GM19240 (cell line): Measurements from ENCODE around the gene CCDC142.
A peak's percentile ranks its signal among the peaks of the same experiment; 100 is the strongest.

Experiments used
- DNase-seq: peaks from one replicate; pipeline ENCODE4 v3.0.0; 2011; ENCODE audit warnings: low spot score; ENCODE audit not compliant: insufficient read length

Gene CCDC142

DNA sequence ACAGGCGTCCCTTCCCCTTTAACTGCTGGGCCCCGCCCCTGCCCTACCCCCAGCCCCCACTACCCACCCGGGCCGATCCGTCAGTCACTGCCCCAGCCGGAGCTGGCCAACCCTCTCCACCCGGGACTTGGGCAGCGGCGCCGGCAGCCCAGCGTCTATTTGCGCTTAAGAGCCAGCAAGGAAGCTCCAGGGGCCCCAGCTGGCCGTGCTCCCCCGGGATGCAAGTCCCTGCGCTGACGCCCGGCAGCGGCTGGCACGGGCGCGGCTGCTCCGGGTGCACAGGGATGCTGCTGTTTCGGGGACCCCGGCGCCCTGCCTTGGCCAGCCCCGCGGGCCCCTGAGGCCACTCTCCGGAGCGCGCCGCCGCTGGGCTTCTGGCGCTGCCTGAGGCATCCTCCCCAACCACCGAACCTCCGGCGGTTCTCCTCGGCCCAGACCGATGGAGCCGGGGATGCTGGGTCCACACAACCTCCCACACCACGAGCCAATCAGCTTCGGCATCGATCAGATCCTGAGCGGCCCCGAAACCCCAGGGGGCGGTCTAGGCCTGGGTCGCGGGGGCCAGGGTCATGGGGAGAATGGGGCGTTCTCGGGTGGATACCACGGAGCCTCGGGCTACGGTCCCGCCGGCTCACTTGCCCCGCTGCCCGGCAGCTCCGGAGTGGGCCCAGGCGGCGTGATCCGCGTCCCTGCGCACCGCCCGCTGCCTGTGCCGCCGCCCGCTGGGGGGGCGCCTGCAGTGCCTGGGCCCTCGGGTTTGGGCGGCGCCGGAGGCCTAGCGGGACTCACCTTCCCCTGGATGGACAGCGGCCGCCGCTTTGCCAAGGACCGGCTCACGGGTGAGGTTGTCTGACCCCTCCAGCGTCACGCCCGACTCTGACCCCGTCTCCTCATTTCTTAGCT, 31.8 kb upstream of the CCDC142 start, which contains the start of gene TLX2:
Gene TLX2 (plus strand): TSS at position 83 of the 903 bp plus-strand sequence. CDS start 357 bp downstream, at position 440.
- DNase-seq, result no peak

DNA sequence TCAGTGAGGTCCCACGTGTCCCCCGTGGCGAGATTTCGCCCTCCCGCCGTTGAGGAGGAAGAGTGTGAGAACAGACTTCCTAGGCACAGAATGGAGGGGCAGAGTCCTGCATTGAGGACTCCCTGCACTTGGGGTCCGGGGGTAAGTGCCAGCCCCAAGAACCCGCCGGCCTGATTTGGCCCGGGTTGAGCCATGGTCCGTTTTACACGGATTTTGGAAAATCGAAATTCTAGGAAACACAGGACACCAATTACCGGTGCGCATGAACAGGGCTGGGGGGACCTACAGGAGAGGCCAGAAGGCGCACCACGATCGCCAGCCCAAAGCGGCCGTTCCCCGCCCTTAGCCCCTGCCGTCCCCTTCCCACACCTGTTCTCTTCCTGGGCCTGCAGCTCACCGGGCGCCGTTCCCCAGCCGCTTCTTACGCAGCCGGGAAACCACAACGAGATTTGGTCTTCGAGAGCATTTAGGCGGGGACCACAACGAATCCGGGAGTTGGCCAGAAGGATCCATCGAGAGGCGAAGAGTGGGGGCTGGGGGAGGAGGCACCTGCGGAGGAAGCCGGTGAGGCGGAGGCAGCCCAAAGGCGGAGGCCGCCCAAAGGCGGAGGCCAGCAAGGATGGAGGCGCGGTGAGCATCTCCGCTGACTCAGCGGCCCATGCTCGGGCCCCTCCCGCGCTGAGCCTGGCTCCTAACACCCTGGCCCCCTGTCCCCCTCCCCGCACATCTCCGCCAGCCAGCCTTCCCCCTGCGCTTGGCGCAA, 31.0 kb upstream of the CCDC142 start:
- no peak for DNase-seq

DNA sequence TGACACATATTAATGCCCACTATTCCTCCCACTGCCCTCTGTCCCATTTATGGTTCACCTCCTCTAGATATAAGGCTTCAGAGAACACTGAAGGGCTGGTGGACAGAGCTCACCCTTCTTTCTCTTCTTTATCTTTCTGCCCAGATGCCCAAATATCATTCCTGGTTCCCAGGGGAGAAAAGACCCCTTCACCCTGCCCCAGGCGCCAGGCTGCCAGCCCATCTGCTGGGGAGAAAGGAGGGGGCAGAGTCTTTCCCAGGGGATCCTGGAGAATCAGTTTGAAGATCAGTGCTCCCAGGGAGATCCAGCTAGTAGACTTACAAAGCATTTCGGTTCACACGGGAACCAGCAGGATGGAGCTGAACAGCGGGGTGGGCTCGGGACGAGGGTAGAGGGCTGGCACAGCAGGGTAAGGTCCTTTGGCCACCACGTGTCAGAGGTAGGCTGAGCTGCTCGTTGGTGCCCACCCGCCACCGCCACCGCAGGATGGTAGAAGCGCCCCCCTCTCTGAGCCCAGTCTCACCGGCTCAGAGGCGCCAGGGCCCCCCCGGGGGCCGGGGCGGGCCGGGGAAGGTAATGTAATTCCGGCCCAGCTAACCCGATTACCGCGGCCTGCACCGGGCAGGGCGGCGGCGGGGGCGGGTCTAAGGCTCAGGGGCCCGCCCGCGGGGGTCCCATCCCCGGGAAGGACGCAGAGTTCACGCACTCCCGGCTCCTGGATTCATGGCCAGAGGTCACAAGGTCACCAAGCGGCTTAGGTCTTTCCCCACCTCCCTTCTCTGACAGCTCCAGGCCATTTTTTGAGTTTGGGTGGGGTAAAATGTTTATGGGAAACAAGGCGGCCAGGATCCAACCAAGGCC, 30.2 kb upstream of the CCDC142 start:
- DNase-seq, result no peak

DNA sequence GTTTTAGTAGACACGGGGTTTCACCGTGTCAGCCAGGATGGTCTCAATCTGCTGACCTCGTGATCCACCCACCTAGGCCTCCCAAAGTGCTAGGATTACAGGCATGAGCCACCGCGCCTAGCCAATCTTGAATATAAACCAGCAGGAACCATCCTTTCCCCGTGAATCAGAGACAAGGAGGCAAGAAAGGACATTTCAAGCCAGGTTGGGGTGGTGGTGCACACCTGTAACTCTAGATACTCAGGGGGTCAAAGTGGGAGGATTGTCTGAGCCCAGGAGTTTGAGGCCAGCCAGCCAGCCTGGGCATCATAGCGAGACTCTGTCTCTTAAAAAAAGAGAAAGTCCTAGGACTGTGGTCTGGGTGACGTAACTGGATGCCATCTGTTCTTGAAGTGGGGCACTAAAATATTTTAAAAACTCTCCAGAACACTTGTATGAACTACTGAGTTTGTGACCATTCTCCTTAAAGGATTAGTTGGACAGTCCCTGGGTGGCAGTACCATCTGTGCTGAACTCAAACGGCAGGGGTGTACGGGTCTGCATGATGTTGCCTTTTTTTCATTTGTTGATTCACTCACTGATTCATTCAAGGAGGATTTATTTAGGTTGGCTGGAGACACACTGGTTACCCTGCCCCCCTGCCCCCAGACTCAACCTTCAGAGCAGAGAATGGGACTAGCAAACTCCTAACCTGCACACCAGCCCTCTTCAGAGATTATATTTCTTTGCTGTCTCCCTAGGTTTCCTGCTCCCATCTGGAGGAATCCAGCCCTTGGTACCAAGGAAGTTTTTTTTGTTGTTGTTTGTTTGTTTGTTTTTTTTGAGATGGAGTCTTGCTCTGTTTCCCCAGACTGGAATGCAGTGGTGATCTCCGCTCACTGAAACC, 28.5 kb upstream of the CCDC142 start:
- DNase-seq, result no peak

DNA sequence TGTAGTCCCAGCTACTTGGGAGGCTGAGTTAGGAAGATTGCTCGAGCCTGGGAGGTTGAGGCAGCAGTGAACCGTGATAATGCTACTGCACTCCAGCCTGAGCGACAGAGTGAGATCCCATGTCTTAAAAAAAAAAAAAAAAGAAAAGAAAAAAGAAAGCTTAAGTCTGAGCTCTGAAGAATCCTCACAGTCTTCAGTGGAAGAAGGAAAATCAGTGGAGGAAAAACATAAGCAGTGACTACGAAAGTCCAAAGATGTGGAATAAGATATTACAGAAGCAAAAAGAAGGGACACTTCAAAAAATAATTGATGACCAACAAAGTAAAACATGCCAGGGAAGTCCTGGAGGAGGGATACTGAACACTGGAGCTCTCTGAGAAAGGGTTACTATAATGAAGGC, 27.5 kb upstream of the CCDC142 start:
- DNase-seq, result no peak

DNA sequence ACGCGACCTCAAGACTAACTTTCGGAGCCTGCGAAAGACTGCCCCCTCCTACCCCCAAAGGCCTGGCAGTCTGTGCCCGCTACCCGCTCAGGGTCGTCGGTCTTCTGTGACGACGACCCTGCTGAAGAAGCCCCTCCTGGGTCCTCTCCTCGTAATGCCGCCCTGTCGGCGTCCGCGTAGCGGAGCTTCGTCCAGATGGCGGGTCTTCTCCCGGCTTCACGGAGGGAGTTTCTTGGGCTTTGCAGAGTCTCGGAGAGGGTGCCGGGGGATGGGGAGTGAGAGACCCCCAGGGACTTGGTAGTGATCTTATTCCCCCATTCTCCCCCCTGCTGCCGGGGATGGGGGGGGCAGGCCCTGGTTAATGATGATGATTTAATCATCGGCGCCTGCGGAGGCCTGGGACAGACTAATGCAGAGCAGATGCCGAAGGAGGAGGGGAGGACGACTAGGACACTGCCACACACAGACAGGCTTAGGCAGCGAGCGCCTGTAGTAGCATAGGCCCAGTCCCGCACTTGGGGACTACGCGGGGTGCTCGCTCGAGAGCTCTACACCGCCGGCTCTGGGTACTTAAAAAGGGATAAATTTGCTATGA, 25.2 kb upstream of the CCDC142 start:
- DNase-seq, result no peak

DNA sequence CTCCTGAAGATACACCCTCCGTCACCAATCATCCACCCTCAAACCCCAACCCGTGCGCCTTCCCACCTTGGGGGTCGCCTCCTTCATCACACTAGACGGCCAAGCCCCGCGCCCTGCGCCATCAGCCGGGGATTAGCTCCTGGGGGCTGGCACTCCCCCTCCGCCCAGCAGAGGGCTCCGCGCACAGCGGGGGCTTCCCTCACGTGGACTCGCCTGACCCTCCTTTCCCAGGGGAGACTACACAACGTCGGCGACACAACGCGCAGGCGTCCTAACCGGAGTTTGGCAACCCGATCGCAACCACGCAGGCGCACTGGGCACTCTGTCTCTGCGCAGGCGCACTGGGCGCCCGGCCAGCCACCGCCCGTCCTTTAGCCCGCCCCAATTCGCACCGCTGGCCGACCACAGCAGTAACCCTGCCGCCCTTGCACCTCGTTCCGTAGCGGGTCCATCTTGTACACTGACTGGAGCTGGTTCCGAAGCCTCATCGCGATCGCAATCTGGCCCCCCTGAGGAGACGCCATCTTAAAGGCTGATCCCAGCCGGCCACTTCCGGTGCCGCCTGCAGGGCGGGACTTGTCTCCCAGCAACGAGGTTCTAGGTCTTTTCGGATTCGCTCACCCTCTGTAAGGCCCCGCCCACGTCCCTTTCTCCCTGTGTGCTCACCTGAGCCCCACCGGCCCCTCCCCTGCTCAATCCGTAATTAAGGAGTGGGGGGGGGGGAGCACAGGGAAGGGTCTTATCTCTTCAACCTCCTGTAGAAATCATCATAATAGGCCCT, 24.5 kb upstream of the CCDC142 start, which contains the start of gene PCGF1:
Gene PCGF1 (minus strand): TSS at position 551 of the 781 bp plus-strand sequence. CDS start 27 bp downstream, at position 524.
- DNase-seq, result peak; percentile 94

DNA sequence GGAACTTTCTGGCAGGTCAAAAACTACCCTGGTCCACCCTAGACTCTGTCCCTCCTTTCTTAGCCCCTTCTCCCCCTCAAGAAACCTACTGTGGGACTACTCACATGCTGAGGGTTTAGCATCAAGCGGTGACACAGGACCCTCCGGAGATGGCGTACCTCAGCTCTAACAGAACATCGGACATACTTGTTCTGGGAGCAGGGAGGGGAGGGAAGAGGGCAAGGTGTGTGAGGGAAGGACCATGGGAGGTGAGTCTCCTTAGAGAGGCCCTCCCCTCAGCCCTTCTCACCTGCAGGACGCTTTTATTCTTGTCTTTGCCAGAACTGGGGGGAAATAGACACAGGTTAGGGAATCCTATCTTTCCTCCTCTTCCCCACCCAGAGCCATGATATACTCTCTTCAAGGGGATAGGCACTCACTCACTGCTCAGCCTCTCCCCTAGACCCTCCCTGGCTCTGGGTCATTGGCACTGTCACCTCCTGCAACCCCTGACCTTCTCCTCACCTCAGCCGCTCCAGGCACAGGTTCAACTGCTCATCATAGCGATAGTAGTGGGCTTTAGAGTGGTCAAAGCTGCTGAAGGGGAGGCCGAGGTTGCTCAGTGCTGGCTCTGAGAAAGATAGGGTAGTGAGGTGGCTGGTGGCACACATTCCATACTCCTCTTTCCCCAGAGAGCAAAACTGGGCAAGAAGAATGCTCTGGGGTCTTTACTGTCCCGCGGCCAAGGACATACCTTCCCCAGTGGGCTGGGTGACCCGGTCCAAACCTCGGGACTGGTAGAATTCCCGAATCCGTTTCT, 22.8 kb upstream of the CCDC142 start:
- no peak for DNase-seq

DNA sequence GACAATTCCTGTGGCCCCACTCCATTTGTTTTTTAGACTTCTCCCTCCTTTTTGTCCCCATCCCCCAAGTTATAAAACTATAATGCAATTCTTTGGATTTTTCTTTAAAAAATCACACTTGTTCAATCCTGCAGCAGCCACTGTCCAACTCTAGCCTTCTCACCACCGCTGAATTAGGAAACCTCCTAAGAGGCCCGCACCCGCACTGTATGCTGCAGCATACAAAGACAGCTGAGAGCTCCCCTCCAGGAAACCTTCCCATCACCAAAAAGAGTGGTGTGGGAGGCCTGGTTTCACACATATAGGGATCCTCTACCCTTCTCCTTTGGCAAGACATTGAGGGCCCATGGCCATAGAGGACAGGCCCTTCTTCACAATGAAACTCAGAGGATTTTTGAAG, 21.8 kb upstream of the CCDC142 start:
- DNase-seq, result no peak

DNA sequence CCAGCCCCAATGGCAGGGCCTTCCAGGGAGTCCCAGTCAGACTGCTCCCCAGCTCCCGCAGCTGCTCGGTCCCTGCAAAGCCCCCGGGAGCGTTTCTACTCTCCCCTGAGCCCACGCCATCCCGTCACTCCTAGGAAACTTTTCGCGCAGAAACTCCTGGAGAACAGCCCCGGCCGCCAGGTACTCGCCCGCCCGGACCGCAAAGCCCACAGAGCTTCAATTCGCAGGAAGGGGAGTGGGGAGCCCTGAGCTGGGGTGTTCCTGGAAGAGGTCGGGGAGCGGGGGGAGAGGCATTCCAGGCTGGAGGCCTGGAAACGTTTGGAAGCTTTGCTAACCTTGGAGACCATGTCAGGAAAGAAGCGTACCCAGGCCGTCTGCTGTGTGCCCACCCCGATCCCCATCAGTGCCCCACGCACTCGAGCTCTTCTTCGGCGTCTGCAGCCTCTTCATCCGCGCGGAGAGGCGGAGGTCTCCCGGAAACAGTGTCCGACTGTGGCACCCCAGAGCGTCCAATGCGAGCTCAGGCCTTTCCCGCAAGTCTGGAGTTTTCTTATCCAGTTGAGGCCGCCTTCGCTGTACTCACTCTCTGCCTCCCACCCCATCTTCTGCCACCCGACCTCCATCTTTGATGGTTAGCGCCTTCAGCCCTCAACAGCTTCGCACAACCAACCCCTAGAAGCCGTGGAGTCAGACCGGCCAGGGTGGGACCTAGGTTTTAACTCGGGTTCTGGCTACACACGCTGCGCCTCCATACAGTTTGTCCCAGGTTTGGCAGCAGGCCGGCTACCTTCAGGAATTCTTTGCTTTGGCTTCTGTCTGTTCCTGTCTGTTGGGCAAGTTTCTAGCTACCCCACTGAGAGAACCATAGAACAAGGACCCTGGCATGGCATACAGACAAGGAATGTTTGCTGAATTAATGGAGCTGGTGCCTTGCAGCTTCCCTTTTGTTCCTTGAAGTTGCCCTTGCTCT, 21.0 kb upstream of the CCDC142 start:
- no peak for DNase-seq

DNA sequence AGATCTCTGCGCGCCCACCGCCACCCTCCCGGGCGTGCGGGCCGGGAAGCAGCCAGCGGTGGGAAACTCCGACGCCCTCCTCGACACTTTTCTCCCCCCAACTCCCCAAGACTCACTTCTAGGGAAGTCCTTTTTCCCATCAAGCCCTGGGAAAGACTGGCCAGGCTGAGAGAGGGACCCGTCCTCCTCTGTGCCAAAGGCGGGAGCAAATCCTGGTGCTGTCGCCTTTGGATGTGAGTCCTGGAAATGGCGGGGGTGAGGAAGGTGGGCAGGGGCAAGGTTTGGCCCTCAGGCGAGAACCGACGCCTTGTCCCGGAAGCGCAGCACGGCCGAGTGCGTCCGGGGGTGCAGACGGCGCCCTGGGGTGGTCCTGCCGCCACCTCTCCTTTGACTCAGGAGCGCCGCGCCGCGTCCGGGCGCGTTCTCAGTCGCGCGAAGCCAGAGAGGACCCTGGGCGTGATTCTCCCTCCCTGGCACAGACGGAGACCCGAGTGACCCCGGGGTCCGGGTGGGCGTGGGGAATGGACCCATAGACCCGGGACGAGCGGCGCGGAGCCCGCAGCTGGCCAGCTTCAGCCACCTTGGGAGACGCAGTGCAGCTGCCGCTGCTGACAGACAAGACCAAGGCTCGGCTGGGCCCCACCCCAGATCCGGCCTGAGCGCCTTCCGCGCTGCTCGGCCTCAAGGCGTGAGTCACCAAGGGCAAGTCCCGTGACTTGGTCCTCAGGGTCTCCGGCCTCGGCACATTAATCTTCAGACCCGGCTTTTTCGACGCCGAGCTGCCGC, 20.1 kb upstream of the CCDC142 start:
- DNase-seq, result no peak

DNA sequence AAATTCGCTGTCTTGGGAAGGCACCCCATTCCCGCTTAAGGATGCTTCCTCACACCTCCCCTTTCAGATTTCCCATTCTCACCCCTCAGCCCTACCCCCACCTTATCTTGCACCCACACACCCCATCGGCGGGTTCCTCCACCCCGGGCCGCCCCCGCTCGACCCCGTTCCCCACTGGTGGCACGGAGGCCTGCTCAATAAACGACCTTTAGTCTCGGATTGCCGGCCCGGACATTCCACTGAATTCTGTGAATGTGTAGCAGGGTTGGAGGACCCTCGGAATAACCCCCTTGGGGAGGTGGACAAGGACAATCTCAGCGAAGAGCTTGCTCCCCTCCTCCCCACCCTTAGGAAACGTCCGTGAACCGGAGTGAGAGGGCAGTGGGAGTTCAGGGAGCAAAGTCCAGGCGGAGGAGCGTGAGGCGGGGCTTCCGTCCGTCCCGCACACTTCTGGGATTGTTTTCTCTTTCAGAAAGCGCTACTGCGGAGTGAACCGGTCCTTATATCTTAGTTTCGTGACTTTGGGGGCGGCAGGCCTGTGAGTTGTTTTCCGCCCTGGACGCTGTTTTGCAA, 19.4 kb upstream of the CCDC142 start:
- DNase-seq, result no peak

DNA sequence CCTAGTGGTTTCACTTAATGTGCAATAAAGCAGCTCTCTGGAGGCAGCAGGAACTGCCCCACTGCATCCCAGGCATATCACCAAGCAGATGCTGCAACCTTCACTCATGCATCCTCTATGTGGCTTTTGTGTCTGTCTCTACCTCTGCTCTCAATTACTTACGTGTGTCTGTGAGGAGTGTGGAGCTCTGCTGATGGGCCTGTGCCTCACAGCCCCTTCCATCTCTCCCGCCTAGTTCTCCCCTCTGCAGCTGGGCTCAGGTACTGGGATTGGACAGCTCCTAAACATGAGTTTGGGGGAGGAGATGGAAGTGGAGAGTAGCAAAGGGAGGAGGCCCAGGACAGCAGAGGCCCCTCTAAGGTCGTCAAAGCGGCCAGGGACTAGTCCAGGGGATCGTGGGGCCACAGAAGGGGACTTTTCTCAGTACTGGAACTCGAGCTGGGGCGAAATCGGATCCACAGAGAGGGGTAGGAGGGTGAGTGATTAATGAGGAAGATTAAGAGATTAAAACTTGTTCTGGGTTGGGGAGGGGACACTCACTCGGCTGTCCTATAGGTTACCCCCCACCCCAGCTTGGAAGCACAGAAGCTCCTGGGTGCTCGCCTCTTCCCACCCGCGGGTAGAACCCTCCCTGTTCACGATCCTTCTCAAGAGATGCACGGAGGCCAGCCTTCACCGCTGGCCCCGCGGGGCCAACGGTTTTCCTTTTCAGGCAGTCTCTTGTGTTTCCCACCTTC, 18.7 kb upstream of the CCDC142 start:
- no peak for DNase-seq

DNA sequence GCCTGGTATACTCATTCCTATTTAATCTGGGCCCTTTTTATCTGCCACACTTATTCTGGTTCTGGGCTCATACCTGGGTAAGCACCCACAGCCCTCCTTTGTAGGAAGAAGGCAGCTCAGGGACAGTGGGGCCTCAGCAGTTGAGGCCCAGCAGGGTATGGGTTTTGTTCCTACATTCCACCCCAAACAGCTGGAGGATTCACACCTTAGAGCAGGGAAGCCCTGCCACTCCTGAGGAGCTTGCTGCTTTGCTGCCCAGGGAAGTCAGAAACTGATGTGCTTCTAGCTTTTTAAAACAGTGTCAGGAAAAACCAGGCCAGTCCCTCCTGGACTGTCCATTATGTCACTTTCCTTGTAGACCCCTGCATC, 17.8 kb upstream of the CCDC142 start:
- DNase-seq, result no peak

DNA sequence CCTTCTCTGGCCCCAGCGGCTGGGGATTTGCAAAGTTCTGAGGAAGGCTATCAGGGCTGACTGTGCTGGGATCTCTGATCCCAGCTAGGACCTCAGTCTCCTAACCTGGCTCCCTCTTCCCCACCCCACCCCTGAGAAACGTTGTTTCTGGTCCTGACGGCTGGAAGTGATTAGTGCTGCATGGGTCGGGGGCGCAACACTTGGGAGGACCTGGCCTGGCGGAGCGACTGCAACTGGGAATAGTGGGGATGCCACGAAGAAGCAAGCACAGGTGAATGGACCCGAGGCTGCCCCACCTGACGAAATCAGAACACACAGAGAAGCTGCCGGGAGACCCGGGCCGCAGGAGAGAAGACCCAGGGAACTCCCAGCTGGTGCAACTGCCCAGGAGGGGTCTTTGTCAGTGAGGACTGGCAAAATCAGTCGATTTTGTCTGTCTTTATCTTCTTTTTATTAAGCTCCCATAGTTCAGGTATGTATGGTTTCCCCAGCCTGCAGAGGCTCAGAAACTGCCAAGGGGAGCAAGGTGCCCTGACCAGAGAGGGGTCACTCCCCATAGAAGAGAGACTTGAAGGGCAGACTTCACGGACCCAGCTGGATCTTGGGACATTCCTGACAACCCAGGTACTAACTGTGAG, 17.3 kb upstream of the CCDC142 start:
- no peak for DNase-seq
